ENCODE data around the gene ALKBH2. TPM values are rescaled to one million over a fixed set of nuclear protein-coding genes. Genes with fewer than 3 reads are reported as not detected.

Gene ALKBH2
- total and polyA plus RNA-seq, 2 experiments from 2014 or later: 14.0 to 22.1 TPM

DNA sequence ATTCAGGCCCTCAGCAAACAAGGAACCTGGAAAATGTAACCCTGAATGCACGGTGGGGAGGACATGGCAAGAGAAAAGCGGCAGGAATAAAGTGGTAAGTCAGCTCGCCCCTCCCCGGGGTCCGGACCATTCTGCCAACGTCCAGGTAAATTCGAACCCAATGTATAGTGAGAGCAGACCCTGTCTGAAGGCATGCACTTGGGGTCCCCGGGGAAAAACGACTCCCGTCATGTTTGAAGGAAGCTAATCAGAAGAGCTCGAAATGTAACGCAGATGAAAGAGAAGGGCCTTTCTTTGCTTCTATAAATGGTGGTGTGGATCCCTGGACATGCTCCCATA, 23.3 kb upstream of the ALKBH2 start:
- no peak overlapping the region for H3K4me3 ChIP-seq
- peaks cover 21% of the 10 kb centered on the region for H3K4me1 ChIP-seq (ENCODE audit: insufficient read depth)
- WGBS (ENCODE audit: low lambda C conversion rate, missing lambda C conversion rate): 70% methylated on average over 12 of the region's 12 CpGs
- no peaks in the 10 kb centered on the region for H4K20me1 ChIP-seq (ENCODE audit: insufficient read depth, poor library complexity, severe bottlenecking)
- H3K9me2 ChIP-seq (replicated peaks; ENCODE audit: insufficient read depth): no peaks in the 10 kb centered on the region
- peaks cover 11% of the 10 kb centered on the region for H3K79me2 ChIP-seq
- DNase-seq (ENCODE audit: low spot score): no peak
- no peak overlapping the region for H2AFZ ChIP-seq
- H3K27ac ChIP-seq: peak overlapping the region; percentile 94
- no peak for TF ChIP-seq EZH2 (IDR thresholded peaks at IDR 0.05; ENCODE audit: borderline replicate concordance)
- TF ChIP-seq EZH2phosphoT487 (IDR thresholded peaks at IDR 0.05; ENCODE audit: low read depth, severe bottlenecking, unreplicated experiment): no peak
- TF ChIP-seq, protein P1, sequence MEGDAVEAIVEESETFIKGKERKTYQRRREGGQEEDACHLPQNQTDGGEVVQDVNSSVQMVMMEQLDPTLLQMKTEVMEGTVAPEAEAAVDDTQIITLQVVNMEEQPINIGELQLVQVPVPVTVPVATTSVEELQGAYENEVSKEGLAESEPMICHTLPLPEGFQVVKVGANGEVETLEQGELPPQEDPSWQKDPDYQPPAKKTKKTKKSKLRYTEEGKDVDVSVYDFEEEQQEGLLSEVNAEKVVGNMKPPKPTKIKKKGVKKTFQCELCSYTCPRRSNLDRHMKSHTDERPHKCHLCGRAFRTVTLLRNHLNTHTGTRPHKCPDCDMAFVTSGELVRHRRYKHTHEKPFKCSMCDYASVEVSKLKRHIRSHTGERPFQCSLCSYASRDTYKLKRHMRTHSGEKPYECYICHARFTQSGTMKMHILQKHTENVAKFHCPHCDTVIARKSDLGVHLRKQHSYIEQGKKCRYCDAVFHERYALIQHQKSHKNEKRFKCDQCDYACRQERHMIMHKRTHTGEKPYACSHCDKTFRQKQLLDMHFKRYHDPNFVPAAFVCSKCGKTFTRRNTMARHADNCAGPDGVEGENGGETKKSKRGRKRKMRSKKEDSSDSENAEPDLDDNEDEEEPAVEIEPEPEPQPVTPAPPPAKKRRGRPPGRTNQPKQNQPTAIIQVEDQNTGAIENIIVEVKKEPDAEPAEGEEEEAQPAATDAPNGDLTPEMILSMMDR (IDR thresholded peaks at IDR 0.05; ENCODE audit: poor library complexity): no peak
- H3K36me3 ChIP-seq (replicated peaks; ENCODE audit: insufficient read depth, low read depth): no peaks in the 10 kb centered on the region
- H3K27me3 ChIP-seq: no peaks in the 10 kb centered on the region
- H3K9me3 ChIP-seq (ENCODE audit: low read depth): no peaks in the 10 kb centered on the region
- peak overlapping the region; percentile 59 for H3K4me2 ChIP-seq

DNA sequence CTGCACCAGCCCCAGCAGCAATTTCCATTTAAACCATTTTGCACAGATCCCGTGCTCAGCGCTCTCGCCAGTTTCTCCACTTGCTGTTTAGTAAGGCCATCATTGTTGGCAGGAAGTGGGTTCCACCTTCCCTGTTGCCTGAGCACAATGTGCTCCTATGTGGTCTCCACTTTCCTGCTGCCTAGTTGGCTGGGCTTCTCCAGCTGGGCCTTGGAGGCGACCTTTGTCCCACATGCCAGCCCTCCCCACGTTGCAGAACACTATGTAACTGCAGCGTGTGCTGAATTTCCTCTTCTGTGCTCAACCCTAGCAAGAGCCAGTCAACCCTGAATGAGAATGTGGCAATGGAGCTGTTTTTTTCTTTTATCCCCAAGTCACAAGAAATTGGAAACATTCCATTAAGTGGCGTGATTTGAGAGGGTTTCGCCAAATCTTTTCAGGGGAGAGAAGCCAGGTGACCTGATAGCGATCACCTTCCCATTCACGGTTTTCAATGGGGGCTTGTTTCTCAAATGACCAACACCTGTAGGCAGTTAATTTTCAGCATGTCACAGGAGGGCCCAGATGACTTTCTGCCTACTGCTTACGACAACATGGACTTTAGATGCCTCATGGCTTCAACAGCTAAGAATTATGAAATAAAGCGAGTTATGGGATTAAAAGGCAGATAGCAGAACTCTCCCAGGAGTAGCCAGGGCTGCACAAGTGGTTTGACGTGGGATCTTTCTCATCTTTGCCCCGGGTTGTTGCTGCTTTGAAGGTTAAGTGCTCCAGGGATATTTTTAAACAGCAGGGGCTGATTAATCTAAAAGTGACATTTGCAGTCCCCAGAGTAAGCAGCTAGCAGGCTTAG, 22.7 kb upstream of the ALKBH2 start, which contains the start of gene ACACB:
ACACB (plus strand) TSS at position 830 of the 853 bp plus-strand sequence. CDS start 22,819 bp downstream, outside the sequence.
- Histone ChIP-seq H3K4me2 (peak within 1 kb of the TSS; percentile 59), H4K20me1 (ENCODE audit: insufficient read depth, poor library complexity, severe bottlenecking) (no peaks in the 10 kb centered on the region), H3K27ac (peak within 1 kb of the TSS; percentile 94), H3K9me2 (replicated peaks; ENCODE audit: insufficient read depth) (no peaks in the 10 kb centered on the region), H3K4me3 (no peak within 1 kb of the TSS), H3K9me3 (ENCODE audit: low read depth) (no peaks in the 10 kb centered on the region), H3K27me3 (no peaks in the 10 kb centered on the region), H3K4me1 (ENCODE audit: insufficient read depth) (peaks cover 21% of the 10 kb centered on the region), H2AFZ (no peak within 1 kb of the TSS), H3K36me3 (replicated peaks; ENCODE audit: insufficient read depth, low read depth) (no peaks in the 10 kb centered on the region), H3K79me2 (peaks cover 11% of the 10 kb centered on the region)
- WGBS (ENCODE audit: low lambda C conversion rate, missing lambda C conversion rate): 51% methylated on average over 14 of the region's 14 CpGs
- DNase-seq (ENCODE audit: low spot score): peak; percentile 60
- TF ChIP-seq EZH2phosphoT487 (IDR thresholded peaks at IDR 0.05; ENCODE audit: low read depth, severe bottlenecking, unreplicated experiment): no peak
- TF ChIP-seq, protein P1 (IDR thresholded peaks at IDR 0.05; ENCODE audit: poor library complexity): no peak
- no peak for TF ChIP-seq EZH2 (IDR thresholded peaks at IDR 0.05; ENCODE audit: borderline replicate concordance)

DNA sequence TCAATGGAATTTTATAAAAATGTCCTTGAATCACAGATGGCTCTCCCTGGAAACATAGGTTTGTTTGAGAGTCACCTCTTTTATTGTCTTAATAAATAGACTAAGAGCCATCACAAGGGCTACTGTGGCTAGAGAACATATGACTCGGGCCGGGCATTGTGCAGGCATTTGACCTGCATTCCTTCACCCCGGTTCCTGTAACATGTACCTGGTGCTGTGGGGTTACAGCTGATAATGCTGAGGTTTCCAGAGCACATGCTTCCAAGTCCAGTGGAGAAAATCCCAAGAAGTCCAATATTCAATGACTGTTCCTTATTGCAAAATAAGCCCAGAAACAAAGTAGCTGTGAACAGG, 22.1 kb upstream of the ALKBH2 start:
- peak overlapping the region; percentile 32 for H3K4me2 ChIP-seq
- 64% methylated on average over 3 of the region's 3 CpGs for WGBS (ENCODE audit: low lambda C conversion rate, missing lambda C conversion rate)
- peaks cover 11% of the 10 kb centered on the region for H3K79me2 ChIP-seq
- H3K4me3 ChIP-seq: no peak overlapping the region
- H3K9me3 ChIP-seq (ENCODE audit: low read depth): no peaks in the 10 kb centered on the region
- H4K20me1 ChIP-seq (ENCODE audit: insufficient read depth, poor library complexity, severe bottlenecking): no peaks in the 10 kb centered on the region
- H2AFZ ChIP-seq: no peak overlapping the region
- peaks cover 25% of the 10 kb centered on the region for H3K4me1 ChIP-seq (ENCODE audit: insufficient read depth)
- no peaks in the 10 kb centered on the region for H3K27me3 ChIP-seq
- peak; percentile 27 for DNase-seq (ENCODE audit: low spot score)
- H3K9me2 ChIP-seq (replicated peaks; ENCODE audit: insufficient read depth): no peaks in the 10 kb centered on the region
- H3K36me3 ChIP-seq (replicated peaks; ENCODE audit: insufficient read depth, low read depth): no peaks in the 10 kb centered on the region
- TF ChIP-seq EZH2 (IDR thresholded peaks at IDR 0.05; ENCODE audit: borderline replicate concordance) (no peak), EZH2phosphoT487 (IDR thresholded peaks at IDR 0.05; ENCODE audit: low read depth, severe bottlenecking, unreplicated experiment) (no peak)
- TF ChIP-seq, protein P1 (IDR thresholded peaks at IDR 0.05; ENCODE audit: poor library complexity): no peak
- H3K27ac ChIP-seq: peak overlapping the region; percentile 94
